Stimulated activated naive CD4-positive, alpha-beta T cell treated with Interleukin-2 at 50 U/mL for 16 hours (primary cell): ENCODE data around the gene LRRC8A.

Source experiments
- DNase-seq: peaks from one replicate; lab custom pipeline; 2025; lab: John Stamatoyannopoulos, UW

Gene LRRC8A

GRCh38 chr9:128902351-128903078, 20.6 kb downstream of the LRRC8A start:
- peak; percentile 80 for DNase-seq

DNA sequence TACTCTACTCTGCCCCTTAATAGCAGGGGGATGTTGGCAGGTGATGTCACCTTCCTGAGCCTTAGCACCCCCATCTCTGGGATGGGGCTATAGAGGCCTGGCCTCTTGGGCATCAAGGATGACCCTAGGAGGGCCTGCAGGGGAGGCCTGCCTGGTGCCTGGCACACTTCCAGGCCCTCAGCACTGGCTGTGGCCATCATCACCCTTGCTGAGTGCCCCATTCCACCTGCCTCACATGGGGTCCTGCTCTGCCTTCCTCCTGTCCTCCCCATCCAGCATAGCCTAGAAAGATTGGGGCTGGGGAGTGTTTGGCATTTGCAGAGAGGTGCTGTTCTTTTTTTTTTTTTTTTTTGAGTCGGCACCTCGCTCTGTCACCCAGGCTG, 21.1 kb downstream of the LRRC8A start:
- DNase-seq, result no peak

GRCh38 chr9:128903871-128904620, 22.1 kb downstream of the LRRC8A start:
- no peak for DNase-seq

GRCh38 chr9:128905964-128906363, 24.0 kb downstream of the LRRC8A start:
- no peak for DNase-seq

DNA sequence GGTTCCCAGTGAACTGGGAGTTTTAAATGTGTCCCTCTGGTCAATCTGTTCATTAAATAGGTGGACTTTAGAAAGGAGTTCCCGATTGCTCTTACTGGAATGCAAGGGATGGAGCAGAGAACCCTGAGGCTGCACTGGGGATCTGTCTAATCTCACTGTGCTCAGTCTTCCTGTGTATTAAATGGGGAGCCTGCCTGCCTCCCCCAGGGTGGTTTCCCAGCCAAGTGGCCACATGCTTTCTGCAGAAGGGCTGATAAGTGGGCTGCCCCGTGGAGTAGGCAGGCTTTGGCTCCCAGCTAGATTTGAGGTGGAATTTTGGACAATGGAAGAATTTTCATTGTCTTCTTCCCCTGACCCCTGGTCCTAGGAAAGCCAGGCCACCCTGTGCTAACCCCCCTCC, 24.8 kb downstream of the LRRC8A start:
- no peak for DNase-seq

GRCh38 chr9:128908372-128908771, 26.4 kb downstream of the LRRC8A start:
- no peak for DNase-seq

DNA sequence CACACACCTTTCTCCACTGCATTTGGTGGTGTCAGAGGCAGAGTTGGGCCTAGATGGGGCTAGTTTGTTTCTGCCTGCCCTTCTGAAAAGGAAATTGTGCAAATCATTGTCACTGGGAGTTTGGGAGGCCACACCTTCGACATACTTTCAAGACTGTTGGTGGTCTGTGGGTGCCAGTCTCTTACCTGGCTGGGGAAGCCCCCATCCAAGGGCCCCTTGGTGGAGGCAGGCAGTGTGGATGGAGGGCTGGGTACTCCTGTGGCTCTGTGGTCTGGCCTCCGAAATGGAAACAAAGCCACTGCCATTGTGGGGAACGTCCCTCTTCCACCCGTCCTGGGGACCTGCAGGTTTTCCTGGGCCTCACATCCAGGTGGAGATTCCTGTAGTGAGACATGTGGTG, 27.9 kb downstream of the LRRC8A start:
- no peak for DNase-seq

DNA sequence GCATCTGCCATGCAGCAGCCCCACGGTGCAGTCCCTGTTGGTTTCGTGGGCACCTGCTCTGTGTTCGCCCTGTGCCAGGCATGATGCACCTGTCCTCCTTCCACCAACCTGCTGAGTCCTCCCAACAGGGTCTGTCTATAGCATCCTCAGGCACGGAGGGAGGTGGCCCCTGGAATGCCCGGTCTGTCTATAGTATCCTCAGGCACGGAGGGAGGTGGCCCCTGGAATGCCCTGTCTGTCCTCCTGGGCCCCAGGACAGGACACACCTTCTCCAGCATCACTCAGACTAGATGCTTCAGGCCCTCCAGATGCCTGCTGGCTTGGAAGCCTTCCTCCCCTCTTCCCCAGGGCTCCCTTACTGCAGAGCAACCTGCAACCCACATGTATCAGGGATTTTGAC, 29.0 kb downstream of the LRRC8A start:
- no peak for DNase-seq

- no peak for DNase-seq
These were observed 29.6 kb downstream of the LRRC8A start for GRCh38 chr9:128911529-128912035.

GRCh38 chr9:128912270-128912853, 30.4 kb downstream of the LRRC8A start:
- DNase-seq, result no peak

- no peak for DNase-seq
These were observed 31.3 kb downstream of the LRRC8A start for GRCh38 chr9:128913048-128913900.

- no peak for DNase-seq
These were observed 32.3 kb downstream of the LRRC8A start for GRCh38 chr9:128913995-128914772.

GRCh38 chr9:128916204-128916603, 34.3 kb downstream of the LRRC8A start:
- no peak for DNase-seq

- no peak for DNase-seq
These were observed 34.8 kb downstream of the LRRC8A start for GRCh38 chr9:128916745-128917144.

- no peak for DNase-seq
These were observed 35.4 kb downstream of the LRRC8A start for GRCh38 chr9:128917151-128917849.

GRCh38 chr9:128918921-128919320, 37.0 kb downstream of the LRRC8A start:
- no peak for DNase-seq

DNA sequence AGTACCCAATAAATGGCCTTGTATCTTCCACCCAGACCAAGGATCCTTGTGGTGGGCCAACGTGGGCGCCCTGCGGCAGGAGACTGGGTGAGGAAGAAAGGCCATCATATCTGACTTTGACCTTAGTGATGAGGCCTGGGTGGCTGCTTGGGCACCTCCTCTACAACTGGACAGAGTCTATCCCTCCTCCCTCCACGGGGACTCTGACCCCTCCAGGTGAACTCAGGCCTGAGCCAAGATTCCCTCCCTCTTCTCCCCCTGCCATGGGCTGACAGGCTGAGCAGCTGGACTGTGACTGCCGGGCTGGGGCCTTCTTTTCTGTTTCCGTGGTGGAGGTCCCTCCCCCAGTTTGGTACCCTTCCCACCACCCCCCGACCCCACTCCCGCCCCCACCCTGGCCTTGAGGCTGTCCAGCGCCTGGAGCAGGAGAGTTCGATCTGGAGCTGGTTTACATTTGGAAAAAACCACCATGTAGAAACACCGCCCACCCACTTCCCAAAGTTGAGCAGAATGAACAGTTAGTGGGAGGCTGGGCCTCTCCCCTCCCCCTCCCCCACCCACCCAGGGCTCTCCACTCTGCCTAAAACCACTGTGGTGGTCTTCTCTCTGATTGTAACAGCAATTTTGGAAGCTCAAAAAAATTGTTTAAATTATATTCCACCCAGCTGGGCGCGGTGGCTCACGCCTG, 37.6 kb downstream of the LRRC8A start:
- DNase-seq, result no peak

GRCh38 chr9:128920381-128921058, 38.6 kb downstream of the LRRC8A start, which contains the start of gene PHYHD1:
PHYHD1 (plus strand) TSS chr9:128920982; CDS start chr9:128922324, 1,342 bp downstream.
- no peak for DNase-seq
